Ishikawa (cell line): ENCODE data around the gene COL12A1.

Experiments used
- CEBPB ChIP-seq: IDR thresholded peaks from 2 replicates; pipeline ENCODE4 v1.6.1; 2012
- CREB1 ChIP-seq: IDR thresholded peaks from 2 replicates; pipeline ENCODE4 v1.6.1; 2012; ENCODE audit warnings: low read depth
- EGR1 ChIP-seq: IDR thresholded peaks from 2 replicates; pipeline ENCODE4 v1.6.1; 2012
- EP300 ChIP-seq: IDR thresholded peaks from 2 replicates; pipeline ENCODE4 v1.6.1; 2012; ENCODE audit warnings: borderline replicate concordance
- FOXM1 ChIP-seq: IDR thresholded peaks from 2 replicates; pipeline ENCODE4 v1.6.1; 2012; ENCODE audit warnings: low read depth, borderline replicate concordance
- NFIC ChIP-seq: IDR thresholded peaks from 2 replicates; pipeline ENCODE4 v1.6.1; 2012
- RAD21 ChIP-seq: IDR thresholded peaks from 2 replicates; pipeline ENCODE4 v1.6.1; 2012; ENCODE audit warnings: low read depth
- TAF1 ChIP-seq: IDR thresholded peaks from 2 replicates; pipeline ENCODE4 v1.6.1; 2012; ENCODE audit warnings: low read depth, mild to moderate bottlenecking
- TCF12 ChIP-seq: IDR thresholded peaks from 2 replicates; pipeline ENCODE4 v1.6.1; 2012; ENCODE audit warnings: low read depth
- TEAD4 ChIP-seq: IDR thresholded peaks from 2 replicates; pipeline ENCODE4 v1.6.1; 2012
- YY1 ChIP-seq: IDR thresholded peaks from 2 replicates; pipeline ENCODE4 v1.6.1; 2012; ENCODE audit warnings: low read depth
- ZBTB7A ChIP-seq: IDR thresholded peaks from 2 replicates; pipeline ENCODE4 v1.6.1; 2012; ENCODE audit warnings: low read depth
- TF ChIP-seq, protein P1 (sequence below): IDR thresholded peaks from 2 replicates; pipeline ENCODE4 v1.6.1; 2012; ENCODE audit warnings: low read depth, mild to moderate bottlenecking
- TF ChIP-seq, protein P2 (sequence below): IDR thresholded peaks from 2 replicates; pipeline ENCODE4 v1.6.1; 2012
- TF ChIP-seq, protein P3 (sequence below): IDR thresholded peaks from 2 replicates; pipeline ENCODE4 v1.6.1; 2012

COL12A1 gene

DNA sequence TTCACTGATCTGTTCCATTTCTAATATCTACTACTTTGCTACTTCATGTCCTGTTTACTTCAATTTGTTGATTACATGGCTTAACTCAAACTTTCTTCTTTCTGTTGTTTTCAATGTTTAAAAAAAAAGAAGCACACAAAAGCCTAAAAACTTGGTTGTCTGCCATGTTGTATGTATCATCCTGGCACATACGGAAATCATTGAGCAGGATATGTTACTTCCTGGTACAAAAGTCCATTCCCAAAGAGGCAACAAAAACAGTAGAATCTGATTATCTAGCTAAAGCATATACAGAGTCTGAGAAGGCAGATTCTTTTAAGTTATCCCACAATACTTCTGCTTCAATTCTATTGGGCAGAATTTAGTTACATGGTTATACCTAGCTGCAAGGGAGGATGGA is 14.5 kb upstream of the COL12A1 start:
- TF ChIP-seq CREB1 (no peak), TEAD4 (no peak), EP300 (no peak), NFIC (no peak), YY1 (no peak), EGR1 (no peak), ZBTB7A (no peak), TAF1 (no peak), RAD21 (no peak), TCF12 (no peak), FOXM1 (no peak), CEBPB (no peak)
- TF ChIP-seq, protein P1, sequence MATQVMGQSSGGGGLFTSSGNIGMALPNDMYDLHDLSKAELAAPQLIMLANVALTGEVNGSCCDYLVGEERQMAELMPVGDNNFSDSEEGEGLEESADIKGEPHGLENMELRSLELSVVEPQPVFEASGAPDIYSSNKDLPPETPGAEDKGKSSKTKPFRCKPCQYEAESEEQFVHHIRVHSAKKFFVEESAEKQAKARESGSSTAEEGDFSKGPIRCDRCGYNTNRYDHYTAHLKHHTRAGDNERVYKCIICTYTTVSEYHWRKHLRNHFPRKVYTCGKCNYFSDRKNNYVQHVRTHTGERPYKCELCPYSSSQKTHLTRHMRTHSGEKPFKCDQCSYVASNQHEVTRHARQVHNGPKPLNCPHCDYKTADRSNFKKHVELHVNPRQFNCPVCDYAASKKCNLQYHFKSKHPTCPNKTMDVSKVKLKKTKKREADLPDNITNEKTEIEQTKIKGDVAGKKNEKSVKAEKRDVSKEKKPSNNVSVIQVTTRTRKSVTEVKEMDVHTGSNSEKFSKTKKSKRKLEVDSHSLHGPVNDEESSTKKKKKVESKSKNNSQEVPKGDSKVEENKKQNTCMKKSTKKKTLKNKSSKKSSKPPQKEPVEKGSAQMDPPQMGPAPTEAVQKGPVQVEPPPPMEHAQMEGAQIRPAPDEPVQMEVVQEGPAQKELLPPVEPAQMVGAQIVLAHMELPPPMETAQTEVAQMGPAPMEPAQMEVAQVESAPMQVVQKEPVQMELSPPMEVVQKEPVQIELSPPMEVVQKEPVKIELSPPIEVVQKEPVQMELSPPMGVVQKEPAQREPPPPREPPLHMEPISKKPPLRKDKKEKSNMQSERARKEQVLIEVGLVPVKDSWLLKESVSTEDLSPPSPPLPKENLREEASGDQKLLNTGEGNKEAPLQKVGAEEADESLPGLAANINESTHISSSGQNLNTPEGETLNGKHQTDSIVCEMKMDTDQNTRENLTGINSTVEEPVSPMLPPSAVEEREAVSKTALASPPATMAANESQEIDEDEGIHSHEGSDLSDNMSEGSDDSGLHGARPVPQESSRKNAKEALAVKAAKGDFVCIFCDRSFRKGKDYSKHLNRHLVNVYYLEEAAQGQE: no peak
- TF ChIP-seq, protein P2, sequence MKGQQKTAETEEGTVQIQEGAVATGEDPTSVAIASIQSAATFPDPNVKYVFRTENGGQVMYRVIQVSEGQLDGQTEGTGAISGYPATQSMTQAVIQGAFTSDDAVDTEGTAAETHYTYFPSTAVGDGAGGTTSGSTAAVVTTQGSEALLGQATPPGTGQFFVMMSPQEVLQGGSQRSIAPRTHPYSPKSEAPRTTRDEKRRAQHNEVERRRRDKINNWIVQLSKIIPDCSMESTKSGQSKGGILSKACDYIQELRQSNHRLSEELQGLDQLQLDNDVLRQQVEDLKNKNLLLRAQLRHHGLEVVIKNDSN: no peak
- TF ChIP-seq, protein P3, sequence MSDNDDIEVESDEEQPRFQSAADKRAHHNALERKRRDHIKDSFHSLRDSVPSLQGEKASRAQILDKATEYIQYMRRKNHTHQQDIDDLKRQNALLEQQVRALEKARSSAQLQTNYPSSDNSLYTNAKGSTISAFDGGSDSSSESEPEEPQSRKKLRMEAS: no peak

DNA sequence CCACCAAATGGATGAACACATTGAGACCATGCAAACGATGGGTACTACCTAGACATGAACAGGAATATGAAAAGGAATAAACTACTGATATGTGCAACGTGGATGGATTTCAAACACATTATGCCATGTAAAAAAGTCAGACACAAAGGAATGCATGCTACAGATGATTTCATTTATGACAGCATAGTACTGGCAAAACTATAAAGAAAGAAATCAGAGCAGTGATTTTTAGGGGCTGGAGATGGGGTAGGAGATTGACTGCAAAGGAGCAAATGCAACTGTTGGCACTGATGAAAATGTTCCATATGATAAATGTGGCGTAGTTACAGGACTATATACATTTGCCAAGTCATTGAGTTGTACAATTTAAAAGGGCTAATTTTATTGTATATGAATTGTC is 13.4 kb upstream of the COL12A1 start:
- TF ChIP-seq TEAD4: no peak
- no peak for TF ChIP-seq EGR1
- no peak for TF ChIP-seq TAF1
- TF ChIP-seq, protein P3: no peak
- TF ChIP-seq RAD21: no peak
- TF ChIP-seq TCF12: no peak
- TF ChIP-seq, protein P2: no peak
- TF ChIP-seq FOXM1: no peak
- TF ChIP-seq EP300: no peak
- TF ChIP-seq CREB1: no peak
- TF ChIP-seq, protein P1: no peak
- TF ChIP-seq NFIC: no peak
- no peak for TF ChIP-seq ZBTB7A
- no peak for TF ChIP-seq CEBPB
- no peak for TF ChIP-seq YY1

DNA sequence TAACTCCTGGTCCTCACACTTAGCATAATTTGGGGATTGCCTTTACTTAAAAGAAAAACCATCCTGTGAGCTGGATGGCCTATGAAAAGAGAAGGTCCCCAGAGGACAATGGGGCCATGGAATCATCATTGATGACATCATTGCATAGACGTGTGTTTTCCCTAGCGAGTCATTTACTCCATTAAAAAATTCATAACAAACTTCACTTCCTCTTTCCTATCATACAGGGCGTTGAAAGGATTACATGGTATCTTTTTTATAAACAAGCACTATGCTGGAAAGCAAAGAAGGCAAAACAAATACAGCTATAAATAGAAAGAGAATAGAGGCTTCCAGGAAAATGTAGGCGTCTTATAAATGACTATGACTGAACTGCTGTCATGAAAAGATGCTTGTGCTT is 11.3 kb upstream of the COL12A1 start:
- TF ChIP-seq NFIC (no peak), TAF1 (no peak), CEBPB (no peak), CREB1 (no peak), TEAD4 (no peak), FOXM1 (no peak), ZBTB7A (no peak), TCF12 (no peak), RAD21 (no peak), YY1 (no peak), EP300 (no peak), EGR1 (no peak)
- TF ChIP-seq, protein P3: no peak
- TF ChIP-seq, protein P1: no peak
- TF ChIP-seq, protein P2: no peak

DNA sequence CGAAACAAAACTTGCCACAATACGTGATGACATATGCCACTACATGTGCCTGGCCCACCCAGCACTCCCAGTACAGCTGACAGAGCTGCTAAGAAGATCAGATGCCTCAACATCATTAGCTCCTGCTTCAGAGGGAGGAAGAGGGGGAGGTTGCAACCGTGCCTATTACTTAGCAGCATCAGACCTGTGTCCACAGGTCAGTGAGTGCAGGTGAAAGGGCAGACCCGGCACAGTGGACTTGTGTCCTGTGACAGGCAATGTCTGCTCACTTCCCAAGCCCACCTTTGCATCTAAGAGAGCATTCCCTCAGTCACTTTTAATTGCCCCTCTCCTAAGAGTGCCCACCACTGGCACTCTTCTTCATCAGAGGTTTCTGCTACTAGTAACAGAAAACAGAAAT is 9.4 kb upstream of the COL12A1 start:
- TF ChIP-seq YY1: no peak
- no peak for TF ChIP-seq NFIC
- TF ChIP-seq TEAD4: no peak
- no peak for TF ChIP-seq ZBTB7A
- TF ChIP-seq CREB1: no peak
- TF ChIP-seq TCF12: no peak
- TF ChIP-seq, protein P3: no peak
- TF ChIP-seq RAD21: no peak
- TF ChIP-seq FOXM1: no peak
- TF ChIP-seq, protein P1: no peak
- no peak for TF ChIP-seq CEBPB
- TF ChIP-seq EGR1: no peak
- TF ChIP-seq, protein P2: no peak
- no peak for TF ChIP-seq EP300
- no peak for TF ChIP-seq TAF1
